Osteocyte (in vitro differentiated cells): Measurements from ENCODE around the gene DYRK1A. TPM values are rescaled to one million over a fixed set of nuclear protein-coding genes. Genes with fewer than 3 reads are reported as not detected.

Source experiments
- DNase-seq: peaks from one replicate; pipeline ENCODE4 v3.0.0; 2021; ENCODE audit warnings: mixed read lengths; ENCODE audit not compliant: unreplicated experiment; ENCODE audit errors: extremely low spot score
- H3K27ac Mint-ChIP-seq: one replicate; pipeline ENCODE4 v1.8.0; 2021; ENCODE audit warnings: mild to moderate bottlenecking, mixed read lengths; ENCODE audit not compliant: unreplicated experiment
- H3K27me3 Mint-ChIP-seq: one replicate; pipeline ENCODE4 v1.8.0; 2021; ENCODE audit warnings: mixed read lengths; ENCODE audit not compliant: unreplicated experiment
- H3K36me3 Mint-ChIP-seq: one replicate; pipeline ENCODE4 v1.8.0; 2021; ENCODE audit warnings: mixed read lengths; ENCODE audit not compliant: unreplicated experiment
- H3K4me1 Mint-ChIP-seq: one replicate; pipeline ENCODE4 v1.8.0; 2021; ENCODE audit warnings: mixed read lengths; ENCODE audit not compliant: unreplicated experiment
- H3K4me3 Mint-ChIP-seq: one replicate; pipeline ENCODE4 v1.8.0; 2021; ENCODE audit warnings: mild to moderate bottlenecking, moderate library complexity, mixed read lengths; ENCODE audit not compliant: unreplicated experiment
- H3K9me3 Mint-ChIP-seq: one replicate; pipeline ENCODE4 v1.8.0; 2021; ENCODE audit warnings: mixed read lengths; ENCODE audit not compliant: unreplicated experiment
- total RNA-seq: library from RNA; stranded (reverse); gene quantifications from 2 replicates; pipeline ENCODE4 v1.2.1, GENCODE V29; 2021
- TF ChIP-seq, protein P1 (sequence below): fragments of 200-600 bp; sonication (generic); IDR thresholded peaks from 2 replicates; pipeline ENCODE4 v1.5.0; 2021; ENCODE audit warnings: antibody characterized with exemption, mild to moderate bottlenecking, moderate library complexity

Gene DYRK1A
- total RNA-seq, 1 donor from 2014 or later, result 63.2 TPM

GRCh38 chr21:37423103-37423502, 56.5 kb downstream of the DYRK1A start:
- Mint-ChIP-seq H3K4me1 (peaks cover 32% of the 10 kb centered on the region), H3K27ac (no peak overlapping the region), H3K9me3 (no peaks in the 10 kb centered on the region), H3K36me3 (peaks cover 22% of the 10 kb centered on the region), H3K4me3 (no peak overlapping the region), H3K27me3 (no peaks in the 10 kb centered on the region)
- DNase-seq, result no peak
- TF ChIP-seq, protein P1, sequence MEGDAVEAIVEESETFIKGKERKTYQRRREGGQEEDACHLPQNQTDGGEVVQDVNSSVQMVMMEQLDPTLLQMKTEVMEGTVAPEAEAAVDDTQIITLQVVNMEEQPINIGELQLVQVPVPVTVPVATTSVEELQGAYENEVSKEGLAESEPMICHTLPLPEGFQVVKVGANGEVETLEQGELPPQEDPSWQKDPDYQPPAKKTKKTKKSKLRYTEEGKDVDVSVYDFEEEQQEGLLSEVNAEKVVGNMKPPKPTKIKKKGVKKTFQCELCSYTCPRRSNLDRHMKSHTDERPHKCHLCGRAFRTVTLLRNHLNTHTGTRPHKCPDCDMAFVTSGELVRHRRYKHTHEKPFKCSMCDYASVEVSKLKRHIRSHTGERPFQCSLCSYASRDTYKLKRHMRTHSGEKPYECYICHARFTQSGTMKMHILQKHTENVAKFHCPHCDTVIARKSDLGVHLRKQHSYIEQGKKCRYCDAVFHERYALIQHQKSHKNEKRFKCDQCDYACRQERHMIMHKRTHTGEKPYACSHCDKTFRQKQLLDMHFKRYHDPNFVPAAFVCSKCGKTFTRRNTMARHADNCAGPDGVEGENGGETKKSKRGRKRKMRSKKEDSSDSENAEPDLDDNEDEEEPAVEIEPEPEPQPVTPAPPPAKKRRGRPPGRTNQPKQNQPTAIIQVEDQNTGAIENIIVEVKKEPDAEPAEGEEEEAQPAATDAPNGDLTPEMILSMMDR, result no peak

DNA sequence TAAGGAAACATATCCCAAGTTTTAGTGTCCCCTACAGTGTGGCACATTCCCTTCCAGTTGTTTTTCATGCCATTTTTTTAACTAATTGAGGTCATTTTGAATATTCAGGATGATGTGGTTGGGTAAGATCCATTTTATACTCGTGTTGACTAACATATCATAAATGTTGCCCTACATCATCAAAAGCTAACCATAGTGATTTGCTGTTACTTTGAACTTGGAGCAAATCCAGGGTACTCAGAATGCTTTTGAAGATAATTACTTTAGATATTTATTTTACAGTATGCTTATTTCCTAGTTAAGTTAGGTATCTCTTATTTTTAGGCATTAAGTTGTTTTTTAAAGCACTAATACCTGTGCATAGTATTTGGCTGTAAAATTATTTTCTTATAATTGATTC, 57.8 kb downstream of the DYRK1A start:
- DNase-seq, result no peak
- no peaks in the 10 kb centered on the region for H3K27me3 Mint-ChIP-seq
- H3K4me1 Mint-ChIP-seq, result peaks cover 25% of the 10 kb centered on the region
- no peak overlapping the region for H3K4me3 Mint-ChIP-seq
- H3K9me3 Mint-ChIP-seq, result no peaks in the 10 kb centered on the region
- TF ChIP-seq, protein P1, result no peak
- peaks cover 22% of the 10 kb centered on the region for H3K36me3 Mint-ChIP-seq
- H3K27ac Mint-ChIP-seq, result no peak overlapping the region

DNA sequence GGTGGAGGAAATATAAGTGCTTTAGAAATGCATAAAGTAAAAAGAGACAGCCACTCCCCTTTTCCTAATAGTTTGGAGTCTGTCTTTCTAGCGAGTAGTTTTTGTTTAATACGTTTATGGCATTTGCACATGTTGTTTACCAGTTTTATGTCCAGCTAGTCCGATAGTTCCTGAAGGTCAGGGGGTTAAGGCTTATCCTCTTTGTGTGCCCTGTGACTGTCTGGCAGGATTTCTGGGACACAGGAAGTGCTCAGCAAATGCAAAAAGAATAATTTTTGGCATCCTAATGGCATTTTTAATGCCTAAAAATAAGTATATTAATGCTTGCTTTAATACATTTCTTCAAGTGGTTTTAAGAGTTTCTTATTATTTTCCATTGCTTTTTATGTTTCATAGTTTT, 58.4 kb downstream of the DYRK1A start:
- TF ChIP-seq, protein P1, result no peak
- H3K4me1 Mint-ChIP-seq, result peaks cover 21% of the 10 kb centered on the region
- no peak overlapping the region for H3K27ac Mint-ChIP-seq
- DNase-seq, result no peak
- no peak overlapping the region for H3K4me3 Mint-ChIP-seq
- no peaks in the 10 kb centered on the region for H3K27me3 Mint-ChIP-seq
- H3K9me3 Mint-ChIP-seq, result no peaks in the 10 kb centered on the region
- peaks cover 23% of the 10 kb centered on the region for H3K36me3 Mint-ChIP-seq

DNA sequence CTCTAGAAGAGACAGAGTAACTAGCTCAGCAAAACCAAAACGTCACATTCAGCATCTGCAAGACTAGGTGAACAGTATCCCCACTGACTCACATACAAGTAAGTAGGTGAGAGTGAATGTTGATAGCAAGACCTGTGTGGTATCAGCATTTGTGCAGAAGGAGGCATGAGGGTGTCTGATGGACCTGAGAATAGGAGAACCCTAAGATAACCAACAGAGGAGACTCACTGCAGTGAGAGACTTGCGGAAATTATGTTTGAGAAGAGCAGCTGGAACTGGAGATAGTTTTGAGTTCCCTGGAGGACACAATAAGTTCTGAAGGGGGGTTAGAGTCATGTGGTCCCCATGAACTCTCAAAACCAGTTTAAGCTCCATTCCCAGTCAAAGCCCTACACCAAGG, 59.1 kb downstream of the DYRK1A start:
- Mint-ChIP-seq H3K4me1 (peaks cover 18% of the 10 kb centered on the region), H3K36me3 (peaks cover 27% of the 10 kb centered on the region), H3K9me3 (no peaks in the 10 kb centered on the region), H3K27me3 (no peaks in the 10 kb centered on the region), H3K4me3 (no peak overlapping the region), H3K27ac (no peak overlapping the region)
- no peak for DNase-seq
- TF ChIP-seq, protein P1, result no peak

DNA sequence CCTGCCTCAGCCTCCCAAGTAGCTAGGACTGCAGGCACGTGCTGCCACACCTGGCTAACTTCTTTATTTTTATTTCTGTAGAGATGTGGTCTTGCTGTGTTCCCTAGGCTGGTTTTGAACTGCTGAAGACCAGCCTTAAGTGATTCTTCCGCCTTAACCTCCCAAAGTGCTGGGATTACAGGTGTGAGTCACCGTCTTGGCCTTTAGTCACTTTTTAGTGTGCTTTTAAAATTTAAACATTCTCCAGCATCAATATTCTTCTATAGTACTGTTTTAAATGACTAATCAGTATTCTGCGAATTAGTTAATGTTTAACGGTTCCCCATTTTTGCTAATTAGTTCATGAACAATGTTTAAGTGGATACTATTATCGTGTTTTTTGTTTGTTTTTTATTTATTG, 60.6 kb downstream of the DYRK1A start:
- no peaks in the 10 kb centered on the region for H3K27me3 Mint-ChIP-seq
- H3K4me3 Mint-ChIP-seq, result no peak overlapping the region
- H3K36me3 Mint-ChIP-seq, result peaks cover 24% of the 10 kb centered on the region
- H3K27ac Mint-ChIP-seq, result no peak overlapping the region
- TF ChIP-seq, protein P1, result no peak
- no peaks in the 10 kb centered on the region for H3K9me3 Mint-ChIP-seq
- peaks cover 15% of the 10 kb centered on the region for H3K4me1 Mint-ChIP-seq
- DNase-seq, result no peak
